Measurements from ENCODE around the gene GCC2. TPM values are rescaled to one million over a fixed set of nuclear protein-coding genes. Genes with fewer than 3 reads are reported as not detected.

Gene GCC2
- total and polyA plus RNA-seq, 9 of the 15 experiments (the other 6 are each of a cell fraction or from before 2014, with no cell fraction given), result 11.4 to 35.7 (median 19.9) TPM

GRCh38 chr2:108404784-108405397, 44.1 kb upstream of the GCC2 start:
- H3K9ac ChIP-seq (ENCODE audit: insufficient read depth in 1 of 2, low read depth in 2 of 2, low read length in 2 of 2), result no peak overlapping the region
- POLR2A ChIA-PET, result interaction anchor here (0.8 kb wide), 1 partner anchor 181 kb away, joined by 3 read pairs; no protein-coding TSS in a partner anchor
- DNase-seq (ENCODE audit: extremely low read depth in 1 of 4, low spot score in 3 of 4) (no peak), FAIRE-seq (no peak), ATAC-seq (no peak)
- H3K27ac ChIP-seq (ENCODE audit: extremely low read depth, low read depth, low read length), result no peak overlapping the region
- no peaks in the 10 kb centered on the region for H4K20me1 ChIP-seq (replicated peaks; ENCODE audit: control insufficient read depth, insufficient read depth, low read length)
- WGBS (ENCODE audit: insufficient coverage, low coverage, missing lambda C conversion rate), result 31% methylated on average over 4 of the region's 4 CpGs
- BruUV-seq (replicated peaks), result no TSS peak
- H3K4me2 ChIP-seq (ENCODE audit: insufficient read depth, low read length), result no peak overlapping the region
- intact Hi-C loops (cut with micrococcal nuclease), result no loop called here
- no peaks in the 10 kb centered on the region for H3K79me2 ChIP-seq (ENCODE audit: control insufficient read depth, insufficient read depth, low read length)
- no peaks in the 10 kb centered on the region; the same call in 2 of the 3 replicates for H3K36me3 ChIP-seq (ENCODE audit: control insufficient read depth, insufficient read depth, low read length)
- H3K9me1 ChIP-seq (ENCODE audit: control insufficient read depth, insufficient read depth, low read length), result no peaks in the 10 kb centered on the region
- CTCF ChIA-PET (ENCODE audit: low intra/inter-chr PET ratio), result no interaction called here
- H3K4me1 ChIP-seq (replicated peaks in 1 of 2; ENCODE audit: control insufficient read depth in 2 of 2, insufficient read depth in 2 of 2, low read length in 2 of 2), result peaks cover 0 to 9% of the 10 kb centered on the region in 2 experiments; a peak in 3 of 5 replicates
- no peak overlapping the region for H2AFZ ChIP-seq (ENCODE audit: low read depth, low read length)
- in situ Hi-C loops (cut with MboI), result no loop called here
- H3K9me3 ChIP-seq (replicated peaks; ENCODE audit: control insufficient read depth, insufficient read depth, low read depth, low read length), result peaks cover 5% of the 10 kb centered on the region
- no peak overlapping the region for H3K4me3 ChIP-seq
- H3K27me3 ChIP-seq (ENCODE audit: control insufficient read depth in 2 of 2, insufficient read depth in 2 of 2, low read length in 2 of 2), result no peaks in the 10 kb centered on the region
- TF ChIP-seq TRIM28 (IDR thresholded peaks at IDR 0.05), result peak; percentile 78; the same call in 1 of the 2 replicates
- TF ChIP-seq ZNF431 (CRISPR knock-in tag; IDR thresholded peaks at IDR 0.05), result no peak
- no peak for TF ChIP-seq ILF3 (IDR thresholded peaks at IDR 0.05; ENCODE audit: borderline replicate concordance)
- no peak for TF ChIP-seq CCNT2 (IDR thresholded peaks at IDR 0.05; ENCODE audit: borderline replicate concordance, extremely low read depth, insufficient read length, low read depth, low read length)
- TF ChIP-seq CHD7 (IDR thresholded peaks at IDR 0.05; ENCODE audit: low read depth, low read length), result no peak
- no peak for TF ChIP-seq FOSL1 (tag; conservative IDR thresholded peaks at IDR 0.05)
- TF ChIP-seq ZNF316 (IDR thresholded peaks at IDR 0.05), result no peak
- peak; percentile 93 for TF ChIP-seq ZNF280A (IDR thresholded peaks at IDR 0.05; ENCODE audit: low read depth, partially characterized antibody)
